GM11168 (cell line): ENCODE results near the gene PTGER4.

ENCODE experiments used
- in situ Hi-C: fragments of 300-500 bp; cut with MboI; formaldehyde crosslinking; loops from one replicate; pipeline ENCODE4 v1.12.0; 2022; ENCODE audit warnings: low sequenced_read_pairs; ENCODE audit not compliant: unreplicated experiment

Gene PTGER4

DNA sequence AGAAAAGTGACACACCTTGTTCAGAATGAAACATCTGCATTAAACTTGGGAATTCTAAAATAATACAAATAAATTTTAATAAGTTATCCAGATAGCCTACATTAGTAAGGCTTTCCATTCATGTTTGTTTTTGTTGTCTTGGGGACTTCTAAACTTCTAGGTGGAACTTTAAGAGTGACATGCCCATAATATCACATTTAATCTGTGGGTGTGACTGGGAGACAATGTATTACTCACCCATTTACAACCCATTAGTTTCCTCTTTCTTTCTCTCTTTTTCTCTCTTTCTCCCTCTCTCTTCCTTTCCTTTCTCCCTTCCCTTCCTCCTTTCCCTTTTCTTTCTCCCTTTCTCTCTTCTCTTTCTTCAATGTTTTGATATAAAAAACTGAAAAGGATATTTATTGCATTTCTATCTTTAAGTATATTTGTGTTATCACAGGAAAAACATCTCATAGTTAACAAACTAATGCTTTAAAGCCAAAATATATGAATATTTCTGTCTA, 12.5 kb upstream of the PTGER4 start:
- in situ Hi-C loops, result loop anchor here (25.0 kb wide), 1 partner anchor 180 kb away; no protein-coding TSS in a partner anchor

DNA sequence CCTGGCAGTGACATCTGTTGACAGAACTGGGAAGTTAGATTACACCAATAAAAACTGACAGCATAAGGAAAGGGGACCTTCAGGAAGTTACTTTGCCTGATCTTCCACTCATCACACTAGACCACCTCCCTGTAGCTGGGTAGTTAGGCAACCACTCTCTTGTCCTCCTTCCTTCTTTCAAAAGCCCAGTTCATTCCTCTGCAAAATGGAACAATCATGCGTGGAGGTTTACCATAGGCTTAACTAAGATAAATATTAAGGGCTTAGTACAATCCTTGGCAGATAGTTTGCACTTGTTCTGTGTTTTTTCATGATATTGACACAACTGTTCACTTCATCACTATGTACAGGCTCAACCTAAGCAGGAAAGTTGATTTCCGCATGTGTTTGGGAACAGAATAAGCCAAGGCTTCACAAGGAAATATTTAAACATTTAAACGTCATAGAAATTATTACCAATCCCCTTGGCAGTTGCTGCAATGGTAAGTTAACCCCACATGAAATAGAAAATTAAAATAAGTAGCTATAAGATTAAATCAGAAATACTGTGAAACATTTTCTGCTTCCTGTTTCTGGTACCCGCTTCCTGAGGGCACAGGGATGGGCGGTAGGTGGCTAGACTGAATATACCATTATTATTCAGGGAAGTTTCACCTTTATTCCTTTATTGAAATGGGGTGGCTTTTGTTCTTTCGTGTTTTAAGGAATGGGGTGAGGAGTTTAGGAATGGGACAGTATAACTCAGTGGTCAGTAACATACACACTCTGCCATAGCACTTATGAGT, 9.9 kb upstream of the PTGER4 start:
- in situ Hi-C loops, result loop anchor here (25.0 kb wide), 1 partner anchor 182 kb away; no protein-coding TSS in a partner anchor

DNA sequence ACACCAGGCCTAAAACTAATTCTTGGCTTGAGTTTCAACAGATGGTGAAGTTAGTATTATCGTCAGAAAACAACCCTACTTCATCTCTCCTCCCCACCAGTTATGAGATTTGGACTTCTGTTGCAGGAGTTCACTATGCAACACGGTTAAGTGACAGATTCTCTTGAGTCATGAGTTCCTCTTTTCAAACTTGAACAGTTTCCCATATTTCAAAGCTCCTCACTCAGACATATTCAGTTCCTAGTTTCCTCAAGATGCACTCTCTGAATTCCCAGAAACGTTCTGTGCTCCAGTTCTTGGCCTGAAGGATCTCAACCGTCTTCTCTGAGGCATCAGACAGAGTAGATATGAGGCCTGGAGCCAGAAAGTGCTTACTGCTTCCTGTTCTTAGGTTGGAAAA, 7.3 kb upstream of the PTGER4 start:
- in situ Hi-C loops, result loop anchor here (25.0 kb wide), 1 partner anchor 185 kb away; no protein-coding TSS in a partner anchor

DNA sequence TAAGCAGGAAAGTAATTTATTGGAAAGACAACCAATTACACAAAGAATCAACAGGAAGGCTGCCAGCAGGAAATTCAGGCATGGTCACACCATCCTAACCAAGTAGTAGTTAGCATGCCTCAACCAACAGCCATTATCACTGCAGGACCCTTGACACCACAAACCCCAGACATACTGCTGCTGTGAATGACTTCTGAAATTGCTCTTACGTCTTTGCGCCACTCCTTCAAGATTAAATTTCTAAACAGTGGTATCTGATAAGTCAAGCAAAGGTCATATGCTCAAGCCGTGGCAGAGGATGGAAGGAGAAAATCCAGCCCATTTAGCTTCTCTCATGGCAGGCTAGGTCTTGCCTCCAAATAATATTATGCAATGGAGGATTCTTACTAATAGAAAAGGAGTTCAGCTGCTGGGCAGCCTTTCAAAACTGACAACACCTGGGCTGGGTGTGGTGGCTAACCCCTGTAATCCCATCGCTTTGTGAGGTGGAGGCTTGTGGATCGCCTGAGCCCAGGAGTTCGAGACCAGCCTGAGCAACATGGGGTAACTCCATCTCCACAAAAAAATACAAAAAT, 5.0 kb upstream of the PTGER4 start:
- in situ Hi-C loops, result loop anchor here (25.0 kb wide), 3 partner anchors 187 to 1087 kb away; no protein-coding TSS in a partner anchor

DNA sequence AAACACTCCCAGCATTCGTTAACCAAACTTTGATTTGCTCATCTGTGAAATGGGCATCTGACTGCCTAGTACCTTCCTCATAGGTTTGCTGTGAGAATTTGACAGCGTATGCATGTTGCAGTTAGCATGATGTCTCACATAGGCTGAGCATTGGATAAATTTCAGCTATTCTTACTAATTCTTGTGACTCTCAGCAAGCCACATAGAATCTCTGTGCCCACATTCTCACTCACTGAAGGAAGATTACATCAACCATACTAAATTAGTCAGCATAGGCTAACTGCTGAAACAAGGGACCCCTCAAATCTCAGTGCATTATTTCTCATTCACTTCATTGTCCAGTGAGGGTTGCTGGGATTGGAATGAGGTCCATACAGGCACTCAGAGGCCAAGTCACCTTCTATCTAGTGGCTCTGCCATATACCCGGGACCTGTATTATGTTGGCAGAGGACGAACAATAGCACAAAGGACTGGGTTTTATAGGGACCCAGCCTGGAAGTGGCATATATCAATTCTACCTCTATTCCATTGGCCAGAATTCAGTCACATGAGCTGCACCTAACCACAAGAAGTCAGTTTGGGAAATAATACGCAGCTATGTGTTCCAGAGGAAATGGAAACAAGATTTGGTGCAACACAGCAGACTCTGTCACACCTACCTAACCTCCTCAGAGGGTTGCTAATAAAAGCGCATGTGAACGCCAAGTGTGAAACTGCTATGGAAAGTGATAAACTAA, 4.2 kb upstream of the PTGER4 start:
- in situ Hi-C loops, result loop anchor here (25.0 kb wide), 2 partner anchors 963 to 1088 kb away; no protein-coding TSS in a partner anchor

DNA sequence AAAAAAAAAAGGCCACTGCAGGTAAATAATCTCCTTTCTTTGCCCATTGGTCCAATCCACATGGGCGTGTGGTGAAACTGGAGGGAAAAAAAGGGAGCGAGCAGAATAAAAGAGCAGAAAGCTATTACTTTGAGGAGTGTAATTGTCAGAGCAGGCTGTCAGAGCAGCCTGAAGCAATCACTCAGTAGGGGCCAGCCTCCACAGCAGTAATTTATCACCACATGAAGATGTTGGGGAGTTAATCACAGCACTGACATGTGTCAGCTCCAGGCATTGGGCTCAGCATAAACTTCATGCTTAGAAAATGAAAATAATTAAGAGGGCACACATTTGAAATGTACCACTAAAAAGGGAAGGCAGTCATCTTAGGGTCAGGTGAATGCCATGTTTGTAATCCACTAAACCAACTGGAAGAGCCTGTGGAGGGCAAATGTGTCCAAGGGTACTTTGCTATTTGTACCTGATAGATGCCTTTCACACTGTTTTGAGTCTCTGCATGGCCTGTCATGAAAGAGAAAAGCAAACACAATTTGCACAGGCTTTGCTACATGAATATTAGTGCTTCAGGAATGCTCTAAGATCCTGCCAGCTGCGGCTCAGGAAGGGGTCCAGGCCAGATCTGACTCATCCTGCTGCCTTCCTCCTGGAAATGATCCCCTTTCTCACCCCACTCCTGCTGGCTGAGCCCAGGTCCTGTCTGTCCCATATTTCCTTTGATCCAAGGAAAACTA, 2.9 kb upstream of the PTGER4 start:
- in situ Hi-C loops, result loop anchor here (25.0 kb wide), 2 partner anchors 964 to 1089 kb away; no protein-coding TSS in a partner anchor

DNA sequence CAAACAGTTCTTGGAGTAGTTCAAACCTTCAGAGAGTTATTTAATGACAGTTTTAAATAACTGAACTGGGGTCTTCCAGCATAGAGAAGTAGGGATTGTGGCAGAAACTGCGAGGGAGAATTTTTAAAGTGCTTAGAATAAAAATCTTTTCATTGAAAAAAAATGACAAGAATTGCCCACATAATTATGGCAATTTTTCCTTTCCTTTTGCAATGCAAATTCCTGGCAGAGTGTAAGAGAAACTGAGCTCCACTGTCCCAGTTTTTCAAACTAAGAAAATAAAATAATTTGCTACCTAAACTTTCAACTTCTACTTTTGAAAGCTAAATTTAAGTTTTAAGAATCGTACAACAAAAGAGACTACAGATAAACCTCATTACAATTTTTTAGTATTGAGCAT, 2.3 kb upstream of the PTGER4 start:
- in situ Hi-C loops, result loop anchor here (25.0 kb wide), 2 partner anchors 965 to 1090 kb away; no protein-coding TSS in a partner anchor

DNA sequence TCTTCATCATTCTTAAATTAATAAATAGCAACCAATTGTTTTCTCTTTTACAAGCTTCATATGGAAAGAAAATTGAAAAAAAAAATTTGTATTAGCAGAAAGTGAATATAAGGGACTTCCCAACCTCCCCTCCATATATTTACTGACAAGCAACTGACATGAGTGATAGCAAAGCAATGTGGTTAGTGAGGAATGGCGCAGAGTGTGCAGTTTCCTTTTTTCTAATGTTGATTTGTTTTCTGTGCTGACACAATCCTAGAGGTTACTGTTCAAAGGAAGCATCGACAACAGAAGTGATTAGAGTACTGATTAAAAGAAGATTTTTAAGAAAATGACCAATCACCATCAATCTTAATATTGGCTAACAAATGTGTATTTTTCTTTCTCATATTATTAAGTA, 1.7 kb upstream of the PTGER4 start:
- in situ Hi-C loops, result loop anchor here (25.0 kb wide), 2 partner anchors 966 to 1091 kb away; no protein-coding TSS in a partner anchor

DNA sequence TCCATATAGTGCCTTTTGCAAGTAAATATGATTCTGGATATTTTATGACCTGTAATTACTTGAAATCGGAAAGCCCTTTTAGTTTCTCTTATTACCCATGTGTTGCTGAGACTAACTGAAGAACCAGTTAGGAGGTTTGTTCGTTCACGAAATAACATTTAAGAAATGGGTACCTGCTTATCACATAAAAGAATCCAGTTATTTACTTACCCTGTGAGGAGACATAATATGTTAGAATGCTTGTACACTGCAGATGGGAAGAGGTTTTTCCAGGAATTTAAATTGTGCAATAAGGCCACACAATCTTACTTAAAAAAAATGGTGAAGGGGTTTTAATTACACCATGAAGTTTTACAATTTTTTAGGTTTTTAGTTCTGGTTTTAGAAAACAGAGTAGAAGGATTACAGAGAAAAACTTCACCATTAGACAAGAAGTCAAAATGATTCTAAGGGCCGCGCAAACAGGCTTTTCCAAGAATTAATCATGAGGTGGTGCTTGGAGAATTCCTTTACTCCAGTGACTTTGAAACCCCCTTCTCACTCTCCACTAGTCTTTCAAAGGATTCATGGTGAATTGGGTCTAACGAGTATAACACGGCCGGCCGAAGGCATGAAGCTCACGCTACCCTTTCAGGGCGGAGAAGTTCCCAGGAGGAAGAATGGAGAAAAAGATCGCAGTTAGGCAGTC, 1.1 kb upstream of the PTGER4 start:
- in situ Hi-C loops, result loop anchor here (25.0 kb wide), 2 partner anchors 966 to 1091 kb away; no protein-coding TSS in a partner anchor

DNA sequence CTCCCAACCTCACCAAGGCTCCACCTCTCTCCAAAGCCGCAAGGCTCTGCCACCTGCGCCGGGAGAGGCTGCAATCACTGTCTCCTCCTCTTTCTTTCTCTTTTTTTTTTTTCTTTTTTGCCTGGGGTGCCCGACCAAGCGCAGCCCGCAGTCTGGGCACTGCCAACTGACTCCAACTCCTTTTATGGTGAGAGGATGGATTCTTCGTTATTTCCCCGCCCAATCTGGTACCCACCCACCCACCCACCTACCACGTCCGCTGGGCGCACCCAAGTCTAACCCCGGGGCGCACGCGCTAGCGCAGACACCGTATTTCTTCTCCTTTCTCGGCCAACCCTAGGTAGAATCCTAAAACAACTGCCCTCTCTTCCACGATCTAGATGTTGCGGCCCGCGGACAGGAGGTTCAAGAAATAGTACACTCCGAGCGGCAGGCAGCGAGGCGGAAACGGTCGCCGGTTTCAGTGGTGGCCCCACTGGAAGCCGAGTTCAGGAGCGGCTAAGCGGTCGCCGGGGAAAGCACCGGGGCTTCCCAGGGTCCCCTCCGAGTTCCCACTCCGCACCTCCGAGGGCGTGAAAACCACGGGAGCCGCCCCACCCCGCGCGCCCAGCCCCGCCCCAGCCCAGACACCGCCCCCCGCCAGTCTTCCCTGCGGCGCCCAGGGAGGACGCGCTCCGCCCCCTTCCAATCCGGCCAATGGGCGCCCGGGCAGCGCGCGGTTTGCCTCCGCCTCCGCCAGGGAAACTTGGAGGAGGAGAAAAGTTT, 385 bp upstream of the PTGER4 start:
- in situ Hi-C loops, result loop anchor here (25.0 kb wide), 2 partner anchors 967 to 1092 kb away; no protein-coding TSS in a partner anchor

DNA sequence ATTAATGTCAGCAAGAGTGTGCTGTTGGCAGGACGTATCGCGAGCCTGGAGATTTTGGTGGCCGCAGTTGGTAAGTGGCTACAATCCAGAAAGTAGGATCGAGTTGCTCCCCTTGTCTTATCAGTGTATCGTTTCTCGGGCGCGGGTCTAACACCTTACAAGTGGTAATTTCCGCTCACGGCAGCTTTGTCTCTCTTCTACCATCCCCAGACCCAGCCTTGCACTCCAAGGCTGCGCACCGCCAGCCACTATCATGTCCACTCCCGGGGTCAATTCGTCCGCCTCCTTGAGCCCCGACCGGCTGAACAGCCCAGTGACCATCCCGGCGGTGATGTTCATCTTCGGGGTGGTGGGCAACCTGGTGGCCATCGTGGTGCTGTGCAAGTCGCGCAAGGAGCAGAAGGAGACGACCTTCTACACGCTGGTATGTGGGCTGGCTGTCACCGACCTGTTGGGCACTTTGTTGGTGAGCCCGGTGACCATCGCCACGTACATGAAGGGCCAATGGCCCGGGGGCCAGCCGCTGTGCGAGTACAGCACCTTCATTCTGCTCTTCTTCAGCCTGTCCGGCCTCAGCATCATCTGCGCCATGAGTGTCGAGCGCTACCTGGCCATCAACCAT, 1.1 kb downstream of the PTGER4 start:
- in situ Hi-C loops, result loop anchor here (25.0 kb wide), 2 partner anchors 969 to 1094 kb away; no protein-coding TSS in a partner anchor

DNA sequence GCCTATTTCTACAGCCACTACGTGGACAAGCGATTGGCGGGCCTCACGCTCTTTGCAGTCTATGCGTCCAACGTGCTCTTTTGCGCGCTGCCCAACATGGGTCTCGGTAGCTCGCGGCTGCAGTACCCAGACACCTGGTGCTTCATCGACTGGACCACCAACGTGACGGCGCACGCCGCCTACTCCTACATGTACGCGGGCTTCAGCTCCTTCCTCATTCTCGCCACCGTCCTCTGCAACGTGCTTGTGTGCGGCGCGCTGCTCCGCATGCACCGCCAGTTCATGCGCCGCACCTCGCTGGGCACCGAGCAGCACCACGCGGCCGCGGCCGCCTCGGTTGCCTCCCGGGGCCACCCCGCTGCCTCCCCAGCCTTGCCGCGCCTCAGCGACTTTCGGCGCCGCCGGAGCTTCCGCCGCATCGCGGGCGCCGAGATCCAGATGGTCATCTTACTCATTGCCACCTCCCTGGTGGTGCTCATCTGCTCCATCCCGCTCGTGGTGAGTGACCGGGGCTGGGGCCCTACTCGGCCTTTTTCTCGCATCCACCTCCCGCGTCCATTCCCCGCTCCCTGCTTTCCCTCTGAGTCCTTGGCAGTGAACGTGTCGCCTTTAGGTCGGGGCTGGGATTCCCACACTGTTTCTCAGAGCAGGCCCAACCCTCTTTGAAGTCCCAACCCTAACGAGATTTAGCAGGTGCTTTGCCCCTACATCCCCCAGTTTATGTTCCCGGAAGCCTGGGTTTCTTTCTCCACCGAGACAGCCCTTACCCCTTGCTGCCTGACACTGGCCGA, 1.8 kb downstream of the PTGER4 start:
- in situ Hi-C loops, result loop anchor here (25.0 kb wide), 2 partner anchors 969 to 1094 kb away; no protein-coding TSS in a partner anchor

DNA sequence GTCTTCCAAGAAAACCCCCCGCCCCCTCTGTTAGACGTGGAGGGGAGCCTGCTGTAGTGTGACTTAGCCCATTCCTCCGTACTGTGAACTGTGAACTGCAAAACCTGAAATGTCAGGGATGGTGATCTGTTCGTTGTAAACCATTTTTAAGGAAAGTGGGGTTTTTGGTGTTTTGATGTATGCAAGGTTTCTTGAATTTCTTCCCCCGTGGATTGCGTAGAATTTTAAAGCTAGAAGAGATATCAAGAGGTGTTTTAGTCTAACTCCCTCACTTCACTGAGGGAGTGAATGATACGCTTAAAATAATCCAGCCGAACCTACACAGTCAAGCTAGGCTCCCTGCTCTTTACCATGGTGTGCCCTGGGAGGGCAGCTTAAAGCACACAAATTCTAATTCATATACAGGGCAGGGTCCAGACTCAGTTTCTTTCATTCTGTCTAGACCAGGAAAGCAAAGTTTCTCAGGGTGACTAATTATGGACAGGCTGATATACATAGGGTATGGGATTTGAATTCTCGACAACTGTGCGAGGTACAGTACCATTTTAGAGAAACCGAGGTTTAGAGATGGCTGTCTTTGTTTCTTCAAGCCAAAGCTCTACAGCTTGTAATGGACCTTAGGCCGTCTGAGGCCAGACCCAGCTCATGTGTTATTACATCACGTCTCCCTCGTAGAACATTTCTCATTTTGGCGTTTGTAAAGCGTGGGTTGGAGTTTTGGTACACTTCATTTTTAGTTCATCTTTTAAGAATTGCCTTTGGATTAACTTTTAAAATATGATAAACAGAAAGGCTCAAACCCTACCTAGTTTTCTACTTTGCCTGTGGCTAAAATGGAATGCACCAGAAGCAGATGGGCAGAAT, 2.7 kb downstream of the PTGER4 start:
- in situ Hi-C loops, result loop anchor here (25.0 kb wide), 2 partner anchors 970 to 1095 kb away; no protein-coding TSS in a partner anchor

DNA sequence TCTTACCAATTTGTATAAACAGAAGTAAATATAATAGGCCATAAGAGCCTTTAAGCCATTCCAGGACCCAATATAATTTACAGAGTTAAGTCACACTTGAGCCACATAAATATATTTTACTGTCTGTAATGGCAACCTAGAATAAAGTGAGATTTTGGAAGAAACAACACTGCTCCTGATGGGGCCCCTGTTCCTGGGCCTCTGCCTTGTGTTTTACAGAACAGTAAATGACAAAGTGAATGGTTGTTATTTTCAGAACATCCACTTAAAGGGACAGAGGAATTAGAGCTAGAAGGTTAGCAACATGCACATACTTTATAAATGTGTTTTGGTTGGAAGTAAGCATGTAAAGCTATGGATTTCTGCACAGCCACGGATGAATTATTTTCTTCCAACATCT, 3.6 kb downstream of the PTGER4 start:
- in situ Hi-C loops, result loop anchor here (25.0 kb wide), 2 partner anchors 971 to 1096 kb away; no protein-coding TSS in a partner anchor

DNA sequence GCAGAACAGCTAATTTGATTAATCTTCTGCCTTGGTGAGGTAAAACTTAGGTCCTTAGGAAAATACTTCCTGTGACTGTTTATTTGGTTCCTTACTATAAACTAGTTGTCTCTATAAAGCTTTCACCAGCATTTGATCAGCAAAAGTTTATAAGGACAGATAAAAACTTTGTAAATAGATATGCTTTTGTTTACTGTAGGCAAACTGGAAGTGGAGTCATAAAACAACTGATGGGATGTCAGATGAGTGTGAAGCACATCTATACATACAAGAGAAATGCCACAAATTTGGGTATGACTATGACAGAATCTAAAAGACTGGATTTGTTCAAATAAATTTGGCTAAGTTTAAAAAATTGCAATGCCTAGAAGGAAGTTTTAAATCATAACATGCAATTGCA, 5.5 kb downstream of the PTGER4 start:
- in situ Hi-C loops, result loop anchor here (5.0 to 25.0 kb wide), 3 partner anchors 738 to 1098 kb away; no protein-coding TSS in a partner anchor

DNA sequence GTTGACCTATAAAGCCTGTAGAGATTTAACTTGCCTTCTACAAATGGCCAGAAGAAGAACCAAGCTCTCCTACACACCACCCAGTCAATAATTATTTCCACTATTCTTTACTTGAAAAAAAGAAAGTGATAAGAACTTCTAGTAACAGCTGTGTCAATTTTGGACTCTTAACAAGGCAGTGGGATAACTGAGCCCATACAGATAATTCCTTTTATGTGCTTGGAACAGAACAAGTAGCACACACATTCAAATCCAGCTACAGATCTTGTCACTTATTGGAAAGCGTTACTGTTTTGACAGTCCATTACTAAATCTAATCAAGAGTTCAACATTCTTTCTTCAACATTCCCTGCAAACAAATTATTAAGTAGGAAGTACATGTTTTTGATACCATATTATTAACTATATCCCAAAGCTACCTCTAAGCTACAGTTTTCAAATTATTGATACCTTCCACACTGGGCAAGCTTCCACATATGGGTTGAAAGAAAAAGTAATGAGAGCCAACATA, 6.3 kb downstream of the PTGER4 start:
- in situ Hi-C loops, result loop anchor here (5.0 to 25.0 kb wide), 3 partner anchors 739 to 1099 kb away; no protein-coding TSS in a partner anchor
